Tibial nerve (tissue), 4 donors: ENCODE data around the gene GFM2. TPM values are rescaled to one million over a fixed set of nuclear protein-coding genes. Genes with fewer than 3 reads are reported as not detected.
"Not testable (repeated sequence)": the region's sequence is repeated elsewhere in the genome, so short reads cannot be mapped to it uniquely, and the experiment has no call there.

Experiments used
- DNase-seq, 2 donors: peaks; one replicate each; pipeline ENCODE4 v3.0.0-alpha.2; 2019; ENCODE audit warnings: low spot score in 2 of 2
- H3K27ac ChIP-seq, 4 donors: fragments of 200-600 bp; sonication (generic) in 3 of 4; one replicate each; pipeline ENCODE4 v1.5.1; 2017 to 2019; ENCODE audit warnings: mild to moderate bottlenecking in 1 of 4
- H3K27me3 ChIP-seq, 2 donors: fragments of 200-600 bp; sonication (generic) in 1 of 2; one replicate each; pipeline versions ENCODE4 v1.5.1 to v1.6.0; 2017 to 2019
- H3K36me3 ChIP-seq, 3 donors: fragments of 200-600 bp; sonication (generic); one replicate each; pipeline ENCODE4 v1.5.1; 2018 to 2019
- H3K4me1 ChIP-seq, 4 donors: fragments of 200-600 bp; sonication (generic) in 3 of 4; one replicate each; pipeline ENCODE4 v1.5.1; 2017 to 2019
- H3K4me3 ChIP-seq, 4 donors: fragments of 200-600 bp; sonication (generic) in 3 of 4; one replicate each; pipeline ENCODE4 v1.5.1; 2017 to 2019; ENCODE audit warnings: mild to moderate bottlenecking in 1 of 4, moderate library complexity in 1 of 4
- H3K9me3 ChIP-seq, 4 donors: fragments of 200-600 bp; sonication (generic) in 3 of 4; one replicate each; pipeline ENCODE4 v1.5.1; 2017 to 2019
- CTCF ChIP-seq, 5 experiments: fragments of 200-600 bp in 3 of 5; fragments of 450-650 bp in 2 of 5; sonication (generic) in 3 of 5; IDR thresholded peaks; one replicate each; pipeline ENCODE4 v1.5.1; 2016 to 2019; ENCODE audit warnings: antibody characterized with exemption in 5 of 5, mild to moderate bottlenecking in 3 of 5, moderate library complexity in 2 of 5
- EP300 ChIP-seq, 2 donors: sonication (generic); formaldehyde crosslinking; IDR thresholded peaks; one replicate each; pipeline ENCODE4 v1.6.1; 2017; ENCODE audit warnings: antibody characterized with exemption in 2 of 2, mild to moderate bottlenecking in 1 of 2
- POLR2A ChIP-seq, 2 donors: fragments of 450-650 bp; IDR thresholded peaks; one replicate each; pipeline ENCODE4 v1.6.1; 2017; ENCODE audit warnings: antibody characterized with exemption in 2 of 2, mild to moderate bottlenecking in 2 of 2, moderate library complexity in 2 of 2
- WGBS, 2 donors: methylation state at CpG; one replicate each; pipeline ENCODE4 v1.1.5; 2018; 5-methylcytosine and 5-hydroxymethylcytosine counted together
- total RNA-seq, 4 donors: library from RNA; depleted of rRNA; stranded (reverse); fragments of >200 nt; gene quantifications; one replicate each; pipeline ENCODE4 v1.1.0, GENCODE V29; 2016

The GFM2 gene
- total RNA-seq, 4 donors from 2014 or later = 15.5 to 19.7 (median 16.7) TPM

- H3K4me1 ChIP-seq = peaks cover 0 to 25% (median 16%) of the 10 kb centered on the region in 4 donors
- peak overlapping the region in 3 of 4 donors; percentile 84 to 91 (median 89) for H3K27ac ChIP-seq
- peaks cover 0 to 19% (median 0%) of the 10 kb centered on the region in 3 donors for H3K36me3 ChIP-seq
- peak in 1 of 2 donors; percentile 45 for DNase-seq
- peak in 1 of 2 donors; percentile 45 for TF ChIP-seq EP300 (IDR thresholded peaks at IDR 0.05)
- no peak for TF ChIP-seq POLR2A (IDR thresholded peaks at IDR 0.05)
- TF ChIP-seq CTCF (IDR thresholded peaks at IDR 0.05) = no peak
- H3K9me3 ChIP-seq = no peaks in the 10 kb centered on the region
- 54 to 56% methylated on average over 10 of the region's 10 CpGs for WGBS, 2 donors
- no peaks in the 10 kb centered on the region for H3K27me3 ChIP-seq
- peak overlapping the region; percentile 66 to 97 (median 79) for H3K4me3 ChIP-seq
These were observed 80.8 kb downstream of the GFM2 start for GRCh38 chr5:74685979-74686631.

GRCh38 chr5:74684900-74685851 lies 81.7 kb downstream of the GFM2 start, which contains the start of gene HEXB:
Gene HEXB (plus strand): TSS chr5:74685233. CDS start chr5:74685261, 28 bp downstream.
- Histone ChIP-seq H3K4me3 (peak within 1 kb of the TSS; percentile 66 to 97 (median 79)), H3K4me1 (peaks cover 0 to 25% (median 16%) of the 10 kb centered on the region in 4 donors), H3K9me3 (no peaks in the 10 kb centered on the region), H3K36me3 (peaks cover 0 to 10% (median 0%) of the 10 kb centered on the region in 3 donors), H3K27ac (peak within 1 kb of the TSS; percentile 83 to 91 (median 86)), H3K27me3 (no peaks in the 10 kb centered on the region)
- peak; percentile 83 to 84 for DNase-seq
- TF ChIP-seq POLR2A (IDR thresholded peaks at IDR 0.05) (peak; percentile 80 to 86), EP300 (IDR thresholded peaks at IDR 0.05) (peak in 1 of 2 donors; percentile 90), CTCF (IDR thresholded peaks at IDR 0.05) (no peak)
- WGBS, 2 donors = 4 to 12% methylated on average over 29 to 61 of the region's 78 CpGs

- 65 to 70% methylated on average over 4 of the region's 4 CpGs for WGBS, 2 donors
- TF ChIP-seq CTCF (IDR thresholded peaks at IDR 0.05) = no peak
- TF ChIP-seq POLR2A (IDR thresholded peaks at IDR 0.05) = no peak
- no peak for TF ChIP-seq EP300 (IDR thresholded peaks at IDR 0.05)
- no peak overlapping the region for H3K27ac ChIP-seq
- peaks cover 0 to 2% of the 10 kb centered on the region in 2 donors for H3K27me3 ChIP-seq
- DNase-seq = no peak
- H3K4me3 ChIP-seq = no peak overlapping the region
- no peaks in the 10 kb centered on the region for H3K36me3 ChIP-seq
- peaks cover 0 to 2% (median 0%) of the 10 kb centered on the region in 4 donors for H3K4me1 ChIP-seq
- H3K9me3 ChIP-seq = no peaks in the 10 kb centered on the region
These were observed 87.0 kb downstream of the GFM2 start for GRCh38 chr5:74679966-74680365.

GRCh38 chr5:74679300-74679699 lies 87.6 kb downstream of the GFM2 start:
- DNase-seq, H3K4me3 ChIP-seq, H3K27me3 ChIP-seq, H3K9me3 ChIP-seq, H3K4me1 ChIP-seq, H3K27ac ChIP-seq, H3K36me3 ChIP-seq: not testable (repeated sequence)
- 87 to 95% methylated on average over 3 of the region's 3 CpGs for WGBS, 2 donors

GRCh38 chr5:74678123-74678522 lies 88.8 kb downstream of the GFM2 start:
- not testable (repeated sequence) for DNase-seq, H3K36me3 ChIP-seq, H3K9me3 ChIP-seq, H3K27me3 ChIP-seq, H3K4me1 ChIP-seq, H3K4me3 ChIP-seq, H3K27ac ChIP-seq
- WGBS, 2 donors = 77 to 93% methylated on average over 3 of the region's 3 CpGs

- not testable (repeated sequence) for H3K4me3 ChIP-seq, H3K9me3 ChIP-seq, H3K27me3 ChIP-seq, H3K36me3 ChIP-seq, DNase-seq, H3K27ac ChIP-seq
- peaks cover 0 to 11% (median 0%) of the 10 kb centered on the region in 4 donors for H3K4me1 ChIP-seq
- WGBS, 2 donors = 93 to 96% methylated on average over 6 of the region's 6 CpGs
These were observed 90.5 kb downstream of the GFM2 start for GRCh38 chr5:74676466-74676865.
